Bronchial smooth muscle cell (primary cell): ENCODE measurements around the gene ZFPL1. TPM values are rescaled to one million over a fixed set of nuclear protein-coding genes. Genes with fewer than 3 reads are reported as not detected.

Experiments used
- total RNA-seq: library from RNA; depleted of rRNA; stranded (reverse); fragments of >200 nt; gene quantifications from 2 replicates; pipeline ENCODE4 v1.2.1, GENCODE V29; 2014

ZFPL1 gene
- total RNA-seq, result 26.0 and 32.2 TPM in 2 replicates

DNA sequence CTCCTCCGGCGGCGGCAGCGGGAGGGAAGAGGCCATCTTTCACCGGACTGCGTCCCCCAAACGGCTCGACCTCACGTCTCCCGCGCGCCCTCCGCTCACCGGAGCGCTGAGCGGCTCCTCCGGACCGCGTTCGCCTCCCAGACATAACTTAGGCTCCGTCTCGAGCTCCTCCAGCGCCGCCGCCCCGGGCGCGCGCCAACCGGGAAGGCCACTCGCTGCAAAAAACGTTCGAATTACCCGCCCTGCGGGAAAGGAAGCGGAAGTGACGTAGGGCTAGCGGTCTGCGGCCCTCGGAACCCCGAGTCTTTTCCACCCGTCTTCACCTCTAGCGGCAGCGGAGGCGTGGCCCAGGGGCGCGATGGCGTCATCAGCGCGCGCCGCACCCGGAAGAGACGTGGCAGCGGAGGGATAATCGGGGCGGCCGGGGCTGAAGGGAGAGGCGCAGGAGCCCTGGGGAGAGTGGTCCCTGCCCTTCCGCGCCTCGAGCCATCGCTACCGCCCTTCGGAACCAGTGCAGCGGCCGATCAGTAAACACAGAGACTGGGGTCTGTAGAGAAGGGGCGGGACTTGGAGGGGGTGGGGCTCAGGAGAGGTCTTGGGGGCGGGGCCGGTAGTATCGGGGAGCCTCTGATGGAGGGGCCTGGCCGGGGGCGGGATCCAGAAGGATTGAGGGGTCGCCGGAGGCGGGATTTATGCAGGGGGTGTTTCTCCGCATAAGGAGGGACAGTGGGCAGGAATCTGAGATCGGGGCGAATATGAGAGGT, at the start of gene ZFPL1, which contains the start of gene CDCA5:
Gene ZFPL1 (plus strand): TSS at position 389 of the 764 bp plus-strand sequence. CDS start 477 bp downstream, outside the sequence.
Gene CDCA5 (minus strand): TSS at position 207 of the 764 bp plus-strand sequence. CDS start 62 bp downstream, at position 145.

DNA sequence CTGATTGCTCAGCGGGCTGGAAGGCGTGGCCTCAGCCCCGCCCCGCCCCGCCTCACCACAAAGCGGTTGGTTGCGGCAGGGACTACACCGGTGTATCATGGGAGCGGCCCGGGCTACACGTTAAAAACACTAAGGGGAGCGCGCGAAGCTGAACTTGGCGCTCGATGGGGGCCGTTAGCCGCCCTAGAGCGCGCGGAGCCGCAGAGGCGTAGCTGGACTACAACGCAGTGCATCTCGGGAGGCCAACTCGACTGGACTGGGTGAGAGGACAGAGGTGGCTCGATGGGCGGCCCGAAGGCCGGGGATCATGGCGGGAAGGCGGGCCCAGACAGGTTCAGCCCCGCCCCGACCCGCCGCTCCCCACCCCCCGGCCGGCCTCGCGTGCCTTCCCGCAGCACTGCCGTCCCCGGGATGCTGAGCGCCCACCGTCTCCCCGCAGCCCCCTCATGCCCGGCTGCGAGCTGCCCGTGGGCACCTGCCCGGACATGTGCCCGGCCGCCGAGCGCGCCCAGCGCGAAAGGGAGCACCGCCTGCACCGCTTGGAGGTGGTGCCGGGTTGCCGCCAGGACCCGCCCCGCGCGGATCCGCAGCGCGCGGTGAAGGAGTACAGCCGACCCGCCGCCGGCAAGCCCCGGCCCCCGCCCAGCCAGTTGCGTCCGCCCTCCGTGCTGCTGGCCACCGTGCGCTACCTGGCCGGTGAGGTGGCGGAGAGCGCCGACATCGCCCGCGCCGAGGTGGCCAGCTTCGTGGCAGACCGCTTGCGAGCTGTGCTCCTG, 43.0 kb upstream of the ZFPL1 start, which contains the start of gene SAC3D1:
Gene SAC3D1 (plus strand): TSS at position 364 of the 776 bp plus-strand sequence. CDS start 83 bp downstream, at position 447.

DNA sequence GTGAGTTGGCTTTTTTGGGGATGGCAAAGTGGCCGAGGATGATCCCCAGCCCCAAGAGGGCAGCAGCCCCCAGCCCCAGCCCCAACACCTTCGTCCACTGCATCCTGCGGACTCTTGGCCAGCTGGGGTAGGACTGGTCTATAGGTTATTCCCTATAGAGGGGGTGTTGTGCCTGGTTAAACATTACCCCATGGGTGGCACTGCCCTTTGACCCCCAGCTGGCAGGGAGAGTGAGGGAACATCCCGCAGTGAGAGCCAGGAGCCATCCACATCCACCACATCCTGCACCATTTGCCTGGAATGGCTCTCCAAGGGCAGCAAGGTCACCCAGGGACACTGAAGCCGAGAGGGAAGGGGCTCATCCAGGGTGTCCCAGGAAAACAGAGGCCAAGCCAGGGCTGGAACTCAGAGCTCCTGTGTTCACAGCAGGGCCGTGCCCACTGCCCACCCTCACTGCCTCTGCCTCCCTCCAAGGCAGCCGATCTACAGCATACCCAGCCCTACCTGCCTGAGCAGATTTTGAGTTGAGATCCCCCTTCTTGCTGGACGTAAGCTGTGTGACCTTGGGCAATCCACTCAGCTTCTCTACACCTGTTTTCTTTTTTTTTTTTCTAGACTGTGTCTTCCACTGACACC, 25.5 kb upstream of the ZFPL1 start, which contains the start of gene NAALADL1:
Gene NAALADL1 (minus strand): TSS at position 135 of the 636 bp plus-strand sequence. CDS start 32 bp downstream, at position 103.

DNA sequence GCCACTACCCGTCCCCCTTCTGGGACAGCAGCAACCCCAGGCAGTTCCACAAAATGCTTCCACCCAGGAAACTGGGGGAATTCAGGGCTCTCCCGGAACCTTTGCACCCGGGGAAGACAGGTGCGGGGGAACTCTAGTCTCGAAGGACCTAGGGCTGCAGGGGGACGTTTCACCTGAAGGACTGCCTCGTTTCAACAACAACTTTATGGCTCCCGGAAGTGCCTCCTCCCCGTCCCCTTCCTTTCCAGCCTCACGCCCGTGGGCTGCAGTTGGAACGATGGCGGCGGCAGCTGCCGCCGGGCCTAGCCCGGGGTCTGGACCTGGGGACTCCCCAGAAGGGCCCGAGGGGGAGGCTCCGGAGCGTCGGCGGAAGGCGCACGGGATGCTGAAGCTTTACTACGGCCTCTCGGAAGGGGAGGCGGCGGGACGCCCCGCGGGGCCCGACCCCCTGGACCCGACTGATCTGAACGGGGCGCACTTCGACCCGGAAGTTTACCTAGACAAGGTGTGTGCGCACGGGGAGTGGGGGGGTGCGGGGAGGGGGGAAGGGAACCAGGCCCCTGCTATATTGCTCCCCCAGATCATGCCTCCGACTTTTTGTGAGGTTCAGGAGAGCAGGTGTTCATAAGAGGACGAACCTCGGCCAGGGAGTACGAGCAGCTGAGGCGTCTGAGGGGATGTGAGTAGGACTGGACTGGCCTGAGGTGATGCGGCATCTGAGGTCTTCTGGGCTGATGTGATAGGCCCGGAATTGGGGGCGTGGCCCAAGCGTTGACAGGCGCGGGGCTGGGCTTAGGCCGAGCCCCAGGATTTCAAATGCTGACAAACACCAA, 12.2 kb downstream of the ZFPL1 start, which contains the start of gene VPS51:
Gene VPS51 (plus strand): TSS at position 241 of the 833 bp plus-strand sequence. CDS start 37 bp downstream, at position 278.

DNA sequence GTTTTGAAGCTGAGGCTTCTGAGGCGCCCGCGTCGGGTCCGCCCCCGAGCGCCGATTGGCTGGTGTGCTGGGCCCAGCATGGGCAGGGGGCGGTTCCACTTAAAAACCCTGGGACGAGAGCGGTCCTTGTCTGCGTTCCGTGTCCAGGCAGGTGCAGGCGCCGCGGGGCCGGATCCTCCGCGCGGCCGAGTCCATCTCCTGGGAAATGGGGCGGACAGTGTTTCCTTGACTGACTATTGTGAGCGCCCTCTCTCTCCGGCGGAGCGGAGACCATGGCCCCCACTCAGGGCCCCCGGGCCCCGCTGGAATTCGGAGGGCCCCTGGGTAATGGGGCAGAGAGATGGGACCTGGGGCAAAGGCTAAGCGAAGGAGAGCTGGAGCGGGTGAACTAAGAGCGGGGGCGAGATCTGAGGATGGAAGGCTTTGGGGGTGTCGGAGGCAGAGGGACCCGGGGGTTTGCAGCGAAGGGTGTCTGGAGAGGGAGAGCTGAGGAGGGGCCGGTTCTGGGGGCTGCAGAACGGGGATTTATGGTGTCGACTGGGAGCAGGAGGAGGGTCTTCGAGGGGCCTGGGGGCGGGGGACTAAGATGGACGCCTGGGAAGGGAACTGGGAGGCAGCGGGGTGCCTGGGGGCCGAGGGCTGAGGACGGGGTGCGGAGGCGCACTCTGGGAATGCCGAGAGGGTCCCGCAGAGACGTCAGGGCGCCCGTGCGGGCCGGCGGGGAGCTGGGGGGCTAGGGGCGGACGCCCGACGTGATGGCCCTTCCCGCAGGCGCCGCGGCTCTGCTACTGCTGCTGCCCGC, 27.9 kb downstream of the ZFPL1 start, which contains the start of gene TM7SF2:
Gene TM7SF2 (plus strand): TSS at position 129 of the 802 bp plus-strand sequence. CDS start 144 bp downstream, at position 273.

DNA sequence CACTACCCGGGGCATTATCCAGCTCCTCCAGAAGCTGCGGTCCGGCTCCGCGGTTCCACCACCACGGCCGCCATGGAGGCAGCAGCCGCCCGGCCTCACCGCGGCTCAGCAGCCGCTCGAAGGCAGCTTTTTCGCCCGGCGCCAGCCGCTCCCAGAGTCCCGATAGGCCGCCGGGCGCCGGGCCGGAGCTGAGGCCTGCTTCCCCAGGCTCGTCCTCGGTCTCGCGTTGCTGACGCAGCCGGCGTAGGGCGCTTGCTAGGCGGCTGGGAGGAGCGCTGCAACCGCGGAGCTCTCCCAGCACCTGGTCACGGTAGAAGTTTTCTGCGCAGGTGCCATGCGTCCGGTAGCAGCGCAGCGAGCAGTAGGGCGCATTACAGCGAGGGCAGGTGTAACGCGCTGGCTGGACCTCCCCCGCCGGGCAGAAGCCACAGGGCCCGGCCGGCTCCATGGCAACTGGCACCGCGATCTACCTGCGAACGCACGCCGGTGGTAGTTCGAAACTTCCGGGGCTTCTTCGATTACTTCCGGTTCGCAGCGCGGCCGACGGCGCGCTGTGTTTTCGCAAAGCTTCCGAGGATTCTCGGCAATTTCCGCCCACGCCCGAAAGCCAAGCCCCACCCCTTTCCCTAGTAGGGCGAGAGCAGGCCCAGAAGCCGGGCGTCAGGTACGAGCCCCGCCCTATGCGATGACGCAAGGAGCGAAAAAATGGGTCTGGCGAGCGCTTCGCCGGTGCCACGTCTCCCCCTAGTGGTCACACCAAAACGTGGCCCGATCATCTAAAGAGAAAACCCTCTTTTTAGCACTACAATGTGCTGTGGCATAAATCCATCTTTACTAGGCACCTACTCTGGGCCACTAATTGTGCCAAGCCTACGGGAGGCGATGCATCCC, 33.4 kb downstream of the ZFPL1 start, which contains the start of gene ZNHIT2:
Gene ZNHIT2 (minus strand): TSS at position 496 of the 891 bp plus-strand sequence. CDS start 48 bp downstream, at position 448.

DNA sequence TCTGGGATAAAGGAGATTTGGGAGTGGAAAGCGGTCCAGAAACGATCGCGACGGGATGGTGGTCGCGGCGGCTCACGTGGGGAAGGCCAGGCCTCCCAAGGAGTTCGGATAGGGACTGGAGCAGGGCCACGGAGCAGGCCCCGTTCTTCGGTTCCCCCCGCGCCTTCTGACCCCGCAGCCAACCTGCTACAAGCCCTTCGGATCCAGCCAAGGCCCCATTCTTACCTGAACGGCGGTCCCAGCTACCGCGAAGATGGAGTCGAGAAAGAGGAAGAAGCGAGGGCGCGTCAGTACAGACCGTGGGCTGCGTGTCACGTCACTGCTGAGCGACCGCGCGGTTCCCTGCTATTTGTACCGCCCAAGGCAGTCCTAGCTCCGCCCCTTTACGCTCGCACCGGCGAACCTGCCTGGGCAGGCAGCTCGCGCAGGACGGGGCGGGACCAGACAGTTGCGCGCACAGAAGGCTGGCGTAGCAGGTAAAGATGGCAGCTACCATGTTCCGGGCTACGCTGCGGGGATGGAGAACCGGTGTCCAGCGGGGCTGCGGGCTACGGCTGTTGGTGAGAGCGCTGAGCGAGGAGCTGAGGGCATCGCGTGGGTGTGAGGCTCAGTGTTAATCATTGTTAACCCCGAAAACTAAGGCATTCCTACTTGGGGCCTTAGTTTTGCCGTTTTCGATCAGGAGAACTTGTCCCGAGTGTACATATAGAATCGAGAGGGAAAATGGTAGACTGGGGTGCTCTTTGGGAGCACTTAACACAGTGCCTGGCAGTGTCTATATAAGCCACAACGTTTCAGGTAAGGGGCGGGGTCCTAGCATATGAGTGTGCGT, 38.1 kb downstream of the ZFPL1 start, which contains the start of the genes FAU and MRPL49:
Gene FAU (minus strand): TSS at position 270 of the 832 bp plus-strand sequence. CDS start 321 bp downstream, outside the sequence.
Gene MRPL49 (plus strand): TSS at position 457 of the 832 bp plus-strand sequence. CDS start 26 bp downstream, at position 483.

DNA sequence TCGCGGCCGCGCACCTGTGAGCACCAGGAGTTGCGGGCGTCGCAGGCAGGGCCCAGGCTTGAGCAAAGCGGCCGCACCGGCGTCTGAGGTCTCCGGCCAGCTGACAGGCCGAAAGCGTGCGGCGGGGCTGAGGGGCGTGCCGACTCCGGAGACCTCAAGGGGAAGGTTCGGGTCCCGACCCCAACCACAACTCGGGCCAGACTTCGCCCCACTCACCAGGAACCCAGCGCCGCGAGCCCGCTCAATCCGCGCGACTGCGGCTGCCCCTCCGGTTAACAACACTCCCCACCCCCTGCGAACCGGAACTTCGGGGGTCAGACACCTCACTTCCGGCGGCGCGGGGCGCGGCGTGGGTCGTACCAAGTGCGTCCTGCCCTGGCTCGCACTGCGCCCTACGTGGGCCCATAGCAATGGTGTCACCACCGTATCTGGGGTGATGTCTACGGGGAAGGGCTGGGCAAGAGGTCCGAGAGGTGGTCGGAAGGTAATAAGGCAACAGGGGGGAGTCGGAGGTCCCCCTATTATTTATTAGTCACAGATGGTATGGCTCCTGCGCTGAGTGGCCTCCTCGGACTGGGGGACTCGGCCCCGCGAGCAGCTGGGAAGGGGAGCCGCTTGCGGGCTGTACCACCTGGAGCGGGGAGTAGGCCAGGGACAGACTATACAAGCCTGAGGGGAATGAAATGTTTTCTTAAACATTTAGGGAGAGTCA, 50.4 kb downstream of the ZFPL1 start, which contains the start of gene SYVN1:
Gene SYVN1 (minus strand): TSS at position 280 of the 712 bp plus-strand sequence. CDS start 918 bp downstream, outside the sequence.

Other genes starting within 250 kb of the ZFPL1 start
- 0.16 and 0.69 TPM in 2 replicates for gene CDC42BPG, start 239.6 kb upstream of the ZFPL1 start, total RNA-seq
- 56.6 and 151 TPM in 2 replicates for gene EHD1, start 205.6 kb upstream of the ZFPL1 start, total RNA-seq
- gene ATG2A, start 167.0 kb upstream of the ZFPL1 start, total RNA-seq, result 10.1 and 11.2 TPM in 2 replicates
- gene PPP2R5B, start 159.5 kb upstream of the ZFPL1 start, total RNA-seq, result 5.8 and 6.4 TPM in 2 replicates
- gene GPHA2, start 148.3 kb upstream of the ZFPL1 start, total RNA-seq, result not detected in 2 replicates
- gene MAJIN, start 112.1 kb upstream of the ZFPL1 start, total RNA-seq, result not detected in 2 replicates
- 0.26 and 0.63 TPM in 2 replicates for gene BATF2, start 87.3 kb upstream of the ZFPL1 start, total RNA-seq
- gene ARL2, start 70.1 kb upstream of the ZFPL1 start, total RNA-seq, result 91.1 and 126 TPM in 2 replicates
- 8.4 and 15.0 TPM in 2 replicates for gene SNX15, start 56.8 kb upstream of the ZFPL1 start, total RNA-seq
- gene SAC3D1, start 43.0 kb upstream of the ZFPL1 start, total RNA-seq, result 7.9 and 8.5 TPM in 2 replicates
- gene NAALADL1, start 25.7 kb upstream of the ZFPL1 start, total RNA-seq, result 35.3 and 38.0 TPM in 2 replicates
- gene CDCA5, start 182 bp upstream of the ZFPL1 start, total RNA-seq, result 0.34 and 1.6 TPM in 2 replicates
- 200 and 290 TPM in 2 replicates for gene VPS51, start 12.0 kb downstream of the ZFPL1 start, total RNA-seq
- 5.2 and 10.9 TPM in 2 replicates for gene TM7SF2, start 27.6 kb downstream of the ZFPL1 start, total RNA-seq
- gene ZNHIT2, start 33.5 kb downstream of the ZFPL1 start, total RNA-seq, result 6.4 and 6.6 TPM in 2 replicates
- 487 and 512 TPM in 2 replicates for gene FAU, start 37.9 kb downstream of the ZFPL1 start, total RNA-seq
- 25.3 and 35.5 TPM in 2 replicates for gene MRPL49, start 38.1 kb downstream of the ZFPL1 start, total RNA-seq
- 9.5 and 15.5 TPM in 2 replicates for gene SYVN1, start 50.3 kb downstream of the ZFPL1 start, total RNA-seq
- gene SPDYC, start 86.0 kb downstream of the ZFPL1 start, total RNA-seq, result not detected in 2 replicates
- 64.3 and 93.6 TPM in 2 replicates for gene CAPN1, start 97.7 kb downstream of the ZFPL1 start, total RNA-seq
- gene POLA2, start 177.7 kb downstream of the ZFPL1 start, total RNA-seq, result 0.69 and 3.5 TPM in 2 replicates
- 15.6 and 33.7 TPM in 2 replicates for gene CDC42EP2, start 230.6 kb downstream of the ZFPL1 start, total RNA-seq
- gene DPF2, start 249.6 kb downstream of the ZFPL1 start, total RNA-seq, result 25.0 and 27.0 TPM in 2 replicates